Activated CD8-positive, alpha-beta memory T cell treated with anti-CD3 and anti-CD28 coated beads, Interleukin-2, amount 50 U/mL, for 24 hours (primary cell): ENCODE data around the gene DRC7.
"Not testable (repeated sequence)": the region's sequence is repeated elsewhere in the genome, so short reads cannot be mapped to it uniquely, and the experiment has no call there.

Experiments used
- DNase-seq: peaks from one replicate; pipeline ENCODE4 v3.0.0-alpha.2; 2020; ENCODE audit errors: extremely low read depth

The DRC7 gene

GRCh38 chr16:57660715-57661463 is 33.7 kb upstream of the DRC7 start:
- no peak for DNase-seq

DNA sequence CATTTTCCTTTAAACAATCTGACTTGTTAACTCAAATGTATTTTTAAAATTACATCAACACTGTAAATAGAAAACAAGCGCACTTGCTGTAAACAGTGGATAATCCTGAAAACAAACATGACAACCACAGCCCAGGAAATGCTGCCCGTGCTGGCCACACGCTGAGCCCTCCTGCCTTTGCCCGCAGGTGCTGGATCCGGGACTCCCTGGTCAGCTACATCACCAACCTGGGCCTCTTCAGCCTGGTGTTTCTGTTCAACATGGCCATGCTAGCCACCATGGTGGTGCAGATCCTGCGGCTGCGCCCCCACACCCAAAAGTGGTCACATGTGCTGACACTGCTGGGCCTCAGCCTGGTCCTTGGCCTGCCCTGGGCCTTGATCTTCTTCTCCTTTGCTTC is 33.1 kb upstream of the DRC7 start:
- no peak for DNase-seq

DNA sequence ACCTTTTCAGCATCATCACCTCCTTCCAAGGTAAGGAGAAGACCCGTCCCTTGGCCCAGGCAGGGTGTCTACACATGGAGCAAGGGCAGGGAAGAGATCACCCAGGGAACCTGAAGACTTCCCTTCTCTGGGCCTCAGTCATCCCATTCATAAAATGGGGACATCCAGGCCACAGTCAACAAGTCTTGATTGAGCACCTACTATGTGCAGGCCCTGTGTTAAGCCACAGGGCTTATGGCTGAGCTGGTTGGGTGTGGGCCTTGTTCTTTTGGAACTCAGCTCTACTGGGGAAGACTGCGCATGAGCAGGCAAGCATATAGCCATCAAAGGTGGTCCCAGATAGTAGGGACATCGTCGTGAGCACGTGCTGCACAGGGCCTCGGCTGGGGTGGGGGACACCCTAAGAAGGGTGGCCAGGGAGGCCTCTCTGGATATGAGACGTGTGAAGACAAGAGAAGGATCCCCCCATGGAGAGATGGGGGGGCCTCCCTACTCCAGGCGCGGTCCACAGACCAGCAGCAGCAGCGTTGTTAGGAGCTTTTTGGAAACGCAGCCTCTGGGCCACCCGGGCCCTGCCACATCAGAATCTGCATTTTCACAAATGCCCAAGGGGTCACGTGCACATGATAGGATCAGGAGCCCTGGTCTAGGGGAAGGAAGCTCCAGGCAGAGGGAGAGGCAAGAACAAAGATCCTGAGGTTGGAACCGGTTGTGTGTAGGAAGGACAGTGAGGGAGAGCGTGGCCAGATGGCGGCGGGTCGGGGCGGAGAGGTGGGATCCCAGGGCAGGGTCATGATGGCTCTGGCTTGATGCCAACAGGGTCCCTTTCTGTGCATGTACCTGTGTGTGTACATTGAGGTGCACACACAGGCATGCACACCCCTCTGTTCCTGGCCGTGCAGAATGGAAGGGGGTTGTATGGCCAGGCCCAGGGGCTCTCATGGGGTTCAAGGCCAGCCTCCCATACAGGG is 32.4 kb upstream of the DRC7 start:
- DNase-seq, result no peak

- DNase-seq, result no peak
Measured at GRCh38 chr16:57663436-57663835, 31.2 kb upstream of the DRC7 start.

DNA sequence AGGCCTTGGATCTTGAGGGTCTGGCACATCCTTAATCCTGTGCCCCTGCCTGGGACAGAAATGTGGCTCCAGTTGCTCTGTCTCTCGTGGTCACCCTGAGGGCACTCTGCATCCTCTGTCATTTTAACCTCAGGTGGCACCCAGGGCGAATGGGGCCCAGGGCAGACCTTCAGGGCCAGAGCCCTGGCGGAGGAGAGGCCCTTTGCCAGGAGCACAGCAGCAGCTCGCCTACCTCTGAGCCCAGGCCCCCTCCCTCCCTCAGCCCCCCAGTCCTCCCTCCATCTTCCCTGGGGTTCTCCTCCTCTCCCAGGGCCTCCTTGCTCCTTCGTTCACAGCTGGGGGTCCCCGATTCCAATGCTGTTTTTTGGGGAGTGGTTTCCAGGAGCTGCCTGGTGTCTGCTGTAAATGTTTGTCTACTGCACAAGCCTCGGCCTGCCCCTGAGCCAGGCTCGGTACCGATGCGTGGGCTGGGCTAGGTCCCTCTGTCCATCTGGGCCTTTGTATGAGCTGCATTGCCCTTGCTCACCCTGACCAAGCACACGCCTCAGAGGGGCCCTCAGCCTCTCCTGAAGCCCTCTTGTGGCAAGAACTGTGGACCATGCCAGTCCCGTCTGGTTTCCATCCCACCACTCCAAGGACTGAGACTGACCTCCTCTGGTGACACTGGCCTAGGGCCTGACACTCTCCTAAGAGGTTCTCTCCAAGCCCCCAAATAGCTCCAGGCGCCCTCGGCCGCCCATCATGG is 30.5 kb upstream of the DRC7 start:
- no peak for DNase-seq

- no peak for DNase-seq
Measured at GRCh38 chr16:57664662-57665025, 30.0 kb upstream of the DRC7 start.

DNA sequence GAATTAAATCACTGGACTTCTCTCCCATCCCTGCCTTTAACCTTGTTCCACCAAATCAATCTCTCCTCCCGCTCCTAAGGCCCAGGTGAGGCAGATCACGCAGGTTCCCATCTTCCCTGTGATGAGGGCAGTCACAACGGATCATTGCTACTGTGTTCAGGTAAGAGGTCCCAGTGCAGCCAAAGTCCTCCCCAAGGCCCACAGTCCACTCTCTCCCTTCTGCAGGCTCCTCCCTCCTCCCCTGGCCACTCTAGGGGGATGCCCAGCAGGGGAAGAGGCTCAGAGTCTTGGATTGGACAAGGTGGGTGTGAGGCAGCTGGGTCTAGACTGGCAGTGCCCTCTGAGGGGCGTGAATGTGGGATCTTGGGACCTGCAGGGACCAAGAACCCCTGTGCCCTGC is 29.1 kb upstream of the DRC7 start:
- no peak for DNase-seq

DNA sequence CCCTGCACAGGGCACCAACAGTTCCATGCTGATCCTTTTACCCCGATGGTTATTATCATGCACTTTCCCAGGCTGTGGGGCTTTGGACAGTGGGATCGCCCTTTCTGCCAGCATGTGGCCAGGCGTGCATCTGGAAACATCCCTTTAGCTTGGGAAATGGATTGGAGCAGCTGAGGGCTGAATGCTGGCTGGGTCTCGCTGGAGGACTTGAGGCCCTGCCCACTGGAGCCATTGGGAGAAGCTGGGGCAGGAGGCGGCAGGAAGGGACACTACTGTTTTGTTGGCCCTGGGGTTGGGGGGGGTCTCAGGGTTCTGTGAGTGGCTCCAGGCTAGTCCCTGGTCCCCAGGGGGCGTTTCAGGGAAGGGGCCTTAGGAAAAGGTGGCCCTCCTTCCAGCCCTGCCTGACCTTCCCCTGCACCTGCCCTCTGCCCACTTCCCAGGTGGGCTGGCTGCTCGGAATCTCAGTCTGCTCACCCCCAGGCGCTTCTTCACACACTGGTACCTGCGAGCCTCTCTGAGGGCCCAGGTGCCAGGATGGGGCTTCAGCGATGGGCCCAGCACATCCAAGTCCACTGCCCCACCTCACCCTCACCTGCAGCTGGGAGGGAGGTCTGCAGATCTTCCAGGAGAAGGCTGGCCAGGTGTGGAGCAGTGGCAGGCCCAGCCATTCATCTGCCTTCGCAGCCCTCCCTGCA is 28.1 kb upstream of the DRC7 start:
- DNase-seq, result no peak

DNA sequence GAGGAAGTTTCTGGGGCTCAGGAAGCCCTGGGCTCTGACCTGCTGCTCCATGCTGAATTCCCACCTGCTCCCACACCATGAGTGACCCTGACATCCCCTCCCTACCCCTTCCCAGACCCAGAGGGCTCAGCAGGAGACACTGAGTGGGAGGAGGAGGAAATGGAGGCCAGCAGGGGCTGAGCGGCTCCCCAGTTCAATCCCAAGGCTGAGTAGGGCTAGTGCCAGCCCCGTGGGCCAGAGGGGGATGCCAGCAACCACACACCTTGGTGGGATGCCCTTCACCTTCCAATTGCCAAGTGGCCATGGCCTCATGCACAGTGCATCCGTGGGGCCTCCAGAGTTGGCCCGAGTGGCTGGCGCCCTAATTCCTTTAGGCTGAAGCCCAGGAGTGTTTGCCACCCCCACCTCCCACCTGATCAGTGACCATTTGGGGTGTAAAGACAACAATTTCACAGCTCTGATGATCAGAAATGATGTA is 27.5 kb upstream of the DRC7 start:
- DNase-seq, result no peak

DNA sequence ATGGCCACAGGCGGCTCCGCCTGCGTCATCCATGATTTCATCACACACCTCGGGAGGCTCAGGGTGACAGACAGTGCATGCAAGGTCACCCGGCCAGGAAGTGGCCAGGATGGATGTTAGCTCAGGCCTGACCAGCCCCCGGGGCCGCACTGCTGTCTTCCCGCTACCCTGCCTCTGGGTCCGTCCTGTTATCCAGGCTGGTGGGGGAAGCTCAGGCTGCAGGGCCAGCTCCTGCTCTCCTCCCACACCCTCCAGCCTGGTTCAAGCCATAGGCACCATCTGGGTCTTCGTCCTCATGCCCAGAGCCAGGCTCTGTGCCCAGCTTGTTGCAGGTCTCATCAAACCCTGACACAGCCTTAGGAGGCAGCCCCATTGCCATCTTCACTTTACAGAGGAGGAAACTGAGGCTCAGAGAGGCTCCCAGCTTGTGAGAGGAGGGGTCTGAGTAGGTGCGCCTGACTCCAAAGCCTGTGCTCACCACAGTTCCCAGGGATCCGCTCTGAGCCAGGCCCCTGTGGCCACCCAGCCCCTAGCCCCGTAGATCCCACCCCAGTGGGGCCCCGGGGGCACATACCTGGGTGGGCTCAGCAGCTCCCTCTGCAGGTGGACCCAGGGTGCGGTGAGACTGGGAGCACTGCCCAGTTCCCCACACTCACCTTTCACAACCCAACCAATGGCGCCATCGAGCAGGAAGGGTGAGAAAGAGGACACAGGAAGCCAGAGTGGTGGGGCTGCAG is 26.9 kb upstream of the DRC7 start:
- DNase-seq, result no peak

DNA sequence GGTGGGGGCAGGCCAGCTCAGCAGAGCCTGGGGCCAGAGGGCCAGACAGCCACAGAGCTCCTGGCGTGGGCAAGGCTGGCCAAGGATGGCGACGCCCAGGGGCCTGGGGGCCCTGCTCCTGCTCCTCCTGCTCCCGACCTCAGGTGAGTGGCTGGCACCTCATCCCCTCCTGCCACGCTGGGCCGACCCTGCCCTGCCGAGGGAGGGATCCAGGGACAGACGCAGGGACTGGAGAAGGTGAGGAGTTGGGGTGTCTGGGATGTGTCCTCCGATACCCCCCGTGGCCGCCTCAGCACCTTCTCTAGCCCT is 26.4 kb upstream of the DRC7 start, which contains the start of gene ADGRG3:
Gene ADGRG3, plus strand, starts transcription at position 44 of the 309 bp plus-strand sequence. Its CDS starts 42 bp downstream, at position 86.
- DNase-seq, result no peak

DNA sequence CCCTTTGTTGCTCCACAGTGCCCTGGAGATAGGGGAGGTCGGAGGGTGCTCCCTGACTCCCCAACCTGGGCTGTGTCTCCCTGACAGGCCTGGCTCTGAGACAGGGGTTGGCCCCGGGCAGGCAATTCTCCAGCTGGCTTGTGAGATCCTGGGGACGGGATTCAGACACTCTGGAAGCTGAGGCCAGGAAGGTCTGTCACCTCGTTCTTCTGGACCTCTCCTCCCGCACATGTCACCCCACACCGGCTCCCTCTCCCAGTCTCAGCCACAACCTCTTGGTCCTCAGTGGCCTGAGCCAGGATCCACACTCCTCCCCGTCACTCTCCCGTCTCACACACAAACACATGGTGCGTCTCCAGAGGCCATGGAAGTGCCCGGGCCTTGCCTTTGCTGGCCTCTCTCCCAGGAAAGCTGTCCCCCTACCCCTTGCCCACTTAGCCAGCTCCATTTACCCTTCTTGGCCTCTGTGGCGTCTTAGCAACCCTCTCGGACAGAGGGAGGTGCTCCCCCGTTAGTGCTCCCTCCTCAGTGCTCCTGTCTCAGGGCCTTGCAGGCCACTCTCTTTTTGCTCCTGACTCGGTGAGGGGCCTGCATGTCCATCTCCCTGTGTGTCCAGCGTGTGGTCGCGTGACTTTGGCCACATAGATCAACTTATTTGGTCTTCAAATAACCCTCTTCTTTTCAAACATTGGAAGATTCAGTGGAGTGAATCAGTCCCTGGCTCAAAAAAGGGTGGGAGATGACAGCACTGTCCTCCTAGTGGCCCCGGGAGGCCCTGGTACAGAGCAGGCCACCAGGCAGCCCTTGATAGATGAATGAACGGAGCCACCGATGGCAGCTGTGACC is 25.8 kb upstream of the DRC7 start:
- DNase-seq, result no peak

DNA sequence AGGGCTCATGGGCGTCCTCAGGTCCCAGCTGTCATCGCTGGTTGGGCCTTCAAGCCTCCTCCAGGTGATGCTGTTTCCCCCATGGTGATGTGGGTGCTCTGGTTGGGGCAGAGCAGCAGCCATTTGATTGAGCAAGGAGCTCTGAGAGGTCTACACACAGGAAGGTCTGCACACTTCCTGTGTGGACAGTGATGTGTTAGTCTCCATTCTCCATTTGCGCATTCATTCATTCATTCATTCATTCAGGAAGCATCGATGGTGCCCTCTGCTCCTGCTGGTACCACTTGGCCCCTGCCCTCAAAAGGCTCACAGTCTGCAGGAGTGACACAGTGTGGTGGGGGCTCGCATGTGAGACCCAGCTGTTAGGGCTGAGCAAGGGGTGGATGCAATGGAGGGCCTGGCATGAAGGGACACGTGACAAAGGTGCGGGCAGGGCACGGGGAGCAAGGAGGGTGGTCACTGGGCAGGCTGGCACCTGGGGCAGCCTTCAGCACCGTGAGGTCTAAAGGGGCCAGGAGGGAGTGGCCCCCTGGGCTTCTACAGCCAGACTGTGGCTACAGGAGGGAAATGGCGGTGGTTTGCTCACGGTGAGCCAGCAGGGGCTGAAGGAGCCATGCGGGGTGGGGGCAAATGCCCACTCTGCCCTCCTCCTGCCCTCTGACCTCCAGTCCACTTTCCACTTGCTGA is 25.0 kb upstream of the DRC7 start:
- DNase-seq, result no peak

DNA sequence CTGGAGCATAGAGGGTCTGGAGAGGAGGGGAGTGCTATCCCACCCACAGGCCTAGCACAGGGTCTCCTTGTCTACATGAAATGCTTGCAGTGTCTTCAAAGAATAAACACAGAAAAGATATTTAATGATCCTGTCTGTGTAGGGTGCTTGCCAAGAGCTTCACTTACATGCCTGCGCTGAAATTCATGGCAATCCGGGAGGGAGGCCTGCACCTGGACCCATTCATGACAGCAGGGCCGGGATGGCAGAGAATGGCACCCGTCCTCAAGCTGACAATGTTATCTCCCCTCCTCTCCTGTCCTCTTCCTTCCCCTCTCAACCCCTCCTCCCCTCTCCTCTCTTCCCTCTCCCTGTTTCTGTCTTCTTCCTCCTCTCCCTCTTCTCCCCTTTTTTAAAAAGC is 24.4 kb upstream of the DRC7 start:
- no peak for DNase-seq

- DNase-seq, result not testable (repeated sequence)
Measured at GRCh38 chr16:57671451-57671850, 23.2 kb upstream of the DRC7 start.

DNA sequence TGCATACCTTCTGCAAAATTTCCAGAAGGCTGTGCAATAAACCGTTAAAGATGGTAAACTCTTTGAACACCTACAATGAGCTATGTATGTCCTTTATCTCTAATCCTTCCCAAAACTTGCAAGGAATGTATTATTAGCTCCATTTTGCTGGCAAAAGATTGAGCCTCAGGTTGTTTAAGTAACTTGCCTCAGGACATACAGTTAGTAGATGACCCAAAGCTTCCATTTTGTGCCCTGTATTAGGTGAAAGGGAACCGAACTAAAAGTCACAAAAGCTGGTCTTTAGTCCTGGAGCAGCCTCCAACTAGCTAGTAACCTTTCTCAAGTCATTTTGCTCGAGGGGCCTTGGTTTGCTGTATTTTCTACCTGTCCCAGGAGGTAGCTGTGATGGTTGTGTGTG is 22.2 kb upstream of the DRC7 start:
- no peak for DNase-seq

- no peak for DNase-seq
Measured at GRCh38 chr16:57672824-57673223, 21.8 kb upstream of the DRC7 start.

DNA sequence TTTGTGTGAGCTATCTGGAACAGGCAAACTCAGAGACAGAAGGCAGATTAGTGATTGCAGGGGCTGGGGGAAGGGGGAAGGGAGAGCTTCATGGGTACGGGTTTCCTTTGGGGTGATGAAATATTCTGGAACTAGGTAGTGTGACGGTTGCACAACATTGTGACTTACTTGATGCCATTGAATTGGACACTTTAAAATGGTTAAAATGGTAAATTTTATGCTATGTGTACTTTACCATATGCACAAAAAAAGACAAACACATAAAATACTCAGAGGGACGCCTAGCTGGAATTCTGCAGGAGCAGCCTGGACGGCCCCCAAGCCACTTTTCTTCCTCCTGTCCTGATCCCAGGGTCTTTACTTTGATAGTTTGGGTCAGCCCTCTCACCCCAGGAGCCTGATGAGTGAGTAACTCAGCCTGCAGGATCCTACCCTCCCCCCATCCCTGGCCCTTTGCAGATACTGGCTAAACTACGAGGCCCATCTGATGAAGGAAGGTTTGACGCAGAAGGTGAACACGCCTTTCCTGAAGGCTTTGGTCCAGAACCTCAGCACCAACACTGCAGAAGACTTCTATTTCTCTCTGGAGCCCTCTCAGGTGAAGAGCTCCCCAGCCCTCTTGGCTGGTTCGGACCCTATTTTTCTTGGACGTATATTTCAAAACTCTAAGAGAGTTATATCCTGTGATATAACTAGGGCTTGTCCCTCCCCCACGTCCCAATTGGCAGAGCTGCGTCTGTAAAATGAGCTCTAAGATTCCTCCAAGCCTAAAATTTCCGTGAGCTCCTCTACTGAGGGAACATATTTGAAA is 18.7 kb upstream of the DRC7 start:
- DNase-seq, result no peak
